ENCODE data around the gene NRF1. TPM values are rescaled to one million over a fixed set of nuclear protein-coding genes. Genes with fewer than 3 reads are reported as not detected.
"Not testable (repeated sequence)": the region's sequence is repeated elsewhere in the genome, so short reads cannot be mapped to it uniquely, and the experiment has no call there.

The NRF1 gene
- total RNA-seq, 1 donor from 2014 or later, result 15.1 TPM

DNA sequence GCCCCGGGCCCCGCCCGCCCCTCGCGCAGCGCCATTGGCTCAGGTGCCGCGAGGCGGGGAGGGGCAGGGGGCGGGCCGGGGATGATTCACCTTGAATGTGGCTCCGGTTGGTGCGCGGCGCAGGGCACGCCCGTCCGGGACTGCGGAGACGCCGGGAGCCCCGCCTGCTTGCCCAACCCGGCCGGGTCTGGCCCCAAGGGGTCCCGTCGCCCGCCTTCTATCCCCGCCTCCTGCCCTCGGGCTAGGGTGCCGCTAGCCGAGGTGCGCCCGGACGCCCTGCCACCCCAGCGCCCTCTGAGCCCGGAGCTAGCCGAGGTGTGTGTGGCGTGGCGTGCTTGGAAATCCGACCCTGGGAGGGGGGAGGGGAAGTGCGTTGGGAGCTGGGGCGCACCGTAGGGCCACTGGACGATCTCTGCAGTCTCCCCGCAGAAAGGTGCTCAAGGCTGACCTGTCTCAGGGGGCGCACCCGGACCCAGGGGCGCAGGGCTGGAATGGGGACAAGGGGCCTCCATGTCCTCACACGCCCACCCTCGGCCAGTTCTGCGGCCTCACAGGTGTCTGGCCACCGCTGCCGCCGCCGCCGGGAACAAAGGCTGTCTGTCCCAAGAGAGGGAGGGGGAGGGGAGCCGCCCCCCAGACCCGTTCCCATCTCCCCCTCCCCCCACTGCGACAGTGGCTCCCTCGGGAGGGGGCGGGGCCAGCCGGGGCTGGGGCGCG lies 168.9 kb downstream of the NRF1 start:
- DNase-seq (ENCODE audit: low read depth), result no peak

DNA sequence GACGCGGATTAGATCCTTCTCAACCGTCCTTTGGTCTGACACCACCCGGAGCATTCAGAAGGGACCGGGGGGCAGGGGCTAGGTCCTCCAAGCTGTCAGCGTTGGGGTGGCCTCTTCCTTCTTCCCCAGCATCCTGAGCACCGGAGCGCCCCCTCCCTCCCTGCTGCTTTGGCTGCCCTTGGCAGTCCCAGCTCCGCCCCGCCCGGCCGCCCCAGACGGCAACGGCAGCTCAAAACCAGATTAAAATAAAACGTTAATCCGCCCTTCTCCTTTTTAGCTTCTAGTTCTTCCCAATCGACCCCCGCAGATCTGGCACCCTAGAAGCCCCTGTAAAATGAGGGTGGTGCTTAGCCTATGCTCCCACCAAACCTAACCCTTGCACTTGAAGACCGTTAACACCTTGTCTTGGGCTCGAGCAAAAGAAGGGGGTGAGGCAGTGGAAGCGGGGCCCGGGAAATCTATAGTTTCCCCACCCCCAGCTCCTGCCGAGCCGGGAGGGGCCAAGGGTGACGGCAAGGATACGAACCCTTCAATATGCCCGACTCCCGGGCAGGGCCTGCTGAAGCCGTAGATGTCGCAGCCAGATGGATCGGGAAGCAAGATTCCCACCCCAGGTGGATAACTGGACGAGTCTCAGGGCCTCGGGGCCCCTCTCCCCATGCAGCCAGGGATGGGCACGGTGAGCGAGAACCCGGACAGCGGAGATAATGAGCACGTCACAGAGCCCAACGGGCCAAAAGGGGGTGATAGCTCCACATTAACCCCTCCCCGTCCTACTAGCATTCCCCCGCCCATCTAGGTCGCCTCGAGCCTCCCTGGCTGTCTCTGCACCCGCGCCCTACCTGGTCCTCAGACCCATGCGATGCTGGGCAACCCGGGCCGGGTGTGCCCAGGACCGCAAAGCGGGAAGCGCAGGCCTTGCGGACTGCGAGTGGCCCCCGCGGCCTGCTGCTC lies 169.7 kb downstream of the NRF1 start:
- no peak for DNase-seq (ENCODE audit: low read depth)

GRCh38 chr7:129781928-129782817 lies 170.7 kb downstream of the NRF1 start:
- no peak for DNase-seq (ENCODE audit: low read depth)

DNA sequence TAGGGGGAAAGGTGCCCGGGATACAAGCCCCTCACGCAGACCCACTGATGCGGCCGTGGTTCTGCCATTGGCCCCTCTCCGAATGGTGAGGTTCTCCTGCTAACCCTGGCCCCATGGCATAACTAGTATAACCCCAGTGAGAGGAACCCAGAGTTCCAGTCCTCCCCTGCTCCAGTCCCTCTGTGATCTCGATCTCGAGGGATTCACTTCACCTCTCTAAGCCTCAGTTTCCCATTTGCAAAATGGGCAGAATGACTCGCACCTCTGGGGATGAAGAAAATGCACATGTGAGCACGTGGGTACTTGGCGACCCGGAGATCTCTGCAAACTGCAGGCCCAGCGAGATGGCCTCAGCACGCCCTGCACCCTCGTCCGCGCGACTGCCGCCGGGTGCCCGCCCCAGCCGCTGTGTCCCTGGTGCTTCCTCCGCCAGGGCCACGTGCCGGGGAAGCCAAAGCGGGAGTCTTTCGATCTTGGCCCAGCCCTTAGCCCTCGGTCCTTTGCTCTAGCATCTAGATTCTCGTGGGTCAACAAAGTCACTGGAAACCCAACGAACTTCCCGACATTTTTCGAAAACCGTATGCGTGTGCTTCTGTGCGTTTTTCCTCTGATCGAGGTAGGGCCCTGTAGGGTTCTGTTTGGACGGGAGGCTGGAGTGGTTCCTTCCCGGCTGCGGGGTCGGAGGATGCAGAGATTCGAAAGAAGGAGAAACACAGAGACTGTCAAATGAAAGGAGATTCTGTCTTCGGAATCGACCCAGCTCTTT lies 171.5 kb downstream of the NRF1 start:
- no peak for DNase-seq (ENCODE audit: low read depth)

DNA sequence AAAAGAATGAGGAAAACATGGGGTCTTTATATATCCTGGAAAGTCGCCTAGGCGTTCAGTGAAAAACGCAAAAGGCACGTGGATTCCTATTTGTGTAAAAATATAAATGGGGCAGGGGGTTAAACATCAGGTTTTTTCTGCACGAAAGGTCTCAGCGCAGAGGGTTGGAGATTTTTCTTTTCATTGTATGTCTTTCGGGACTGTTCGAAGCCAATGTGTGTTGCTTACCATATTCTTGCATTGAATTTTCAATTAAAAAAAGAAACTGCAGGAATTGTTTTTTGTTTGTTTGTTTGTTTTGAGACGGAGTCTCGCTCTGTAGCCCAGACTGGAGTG lies 172.0 kb downstream of the NRF1 start:
- no peak for DNase-seq (ENCODE audit: low read depth)

GRCh38 chr7:129784437-129784782 lies 172.9 kb downstream of the NRF1 start:
- DNase-seq (ENCODE audit: low read depth), result no peak

GRCh38 chr7:129784783-129785684 lies 173.5 kb downstream of the NRF1 start:
- no peak for DNase-seq (ENCODE audit: low read depth)

DNA sequence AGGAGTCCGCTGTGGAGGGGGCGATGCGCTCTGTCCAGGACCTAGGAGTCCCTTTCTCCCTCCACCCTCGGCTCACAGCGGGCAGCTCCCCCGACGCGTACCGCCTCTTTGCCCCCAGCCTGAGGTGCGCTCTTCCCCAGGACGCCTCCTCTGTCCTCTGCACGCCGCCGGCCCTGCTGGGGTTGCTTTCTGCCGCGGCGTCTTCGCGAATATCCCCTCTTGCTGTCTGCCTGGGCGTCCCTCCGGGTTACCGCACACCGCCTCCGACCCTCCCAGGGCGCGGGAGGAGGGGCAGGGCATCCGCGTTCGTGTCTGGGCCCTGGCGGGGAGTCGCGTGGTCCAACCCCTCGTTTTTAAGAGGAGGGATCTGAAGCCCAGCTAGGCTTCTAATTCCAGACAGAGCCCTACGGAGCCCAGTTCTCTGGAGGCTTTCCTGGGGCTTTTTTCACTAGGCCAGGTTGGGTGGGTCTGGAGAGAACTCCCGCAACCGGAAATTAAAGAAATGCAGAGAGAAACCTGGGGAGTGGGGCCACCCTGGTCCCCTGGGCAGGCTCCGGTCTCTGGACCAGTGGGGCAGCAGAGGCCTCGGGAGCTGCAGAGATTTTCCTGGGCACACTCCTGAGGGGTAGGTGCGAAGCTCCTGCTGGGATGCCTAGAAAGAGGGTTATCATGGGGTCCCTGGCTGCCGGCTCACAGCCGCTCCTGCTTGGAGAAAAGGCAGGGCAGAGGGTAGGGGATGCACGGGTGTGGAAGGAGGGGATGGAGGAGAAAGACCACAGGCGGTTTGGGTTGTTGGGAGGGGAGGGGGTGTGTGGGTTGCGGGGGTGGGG lies 174.4 kb downstream of the NRF1 start:
- no peak for DNase-seq (ENCODE audit: low read depth)

DNA sequence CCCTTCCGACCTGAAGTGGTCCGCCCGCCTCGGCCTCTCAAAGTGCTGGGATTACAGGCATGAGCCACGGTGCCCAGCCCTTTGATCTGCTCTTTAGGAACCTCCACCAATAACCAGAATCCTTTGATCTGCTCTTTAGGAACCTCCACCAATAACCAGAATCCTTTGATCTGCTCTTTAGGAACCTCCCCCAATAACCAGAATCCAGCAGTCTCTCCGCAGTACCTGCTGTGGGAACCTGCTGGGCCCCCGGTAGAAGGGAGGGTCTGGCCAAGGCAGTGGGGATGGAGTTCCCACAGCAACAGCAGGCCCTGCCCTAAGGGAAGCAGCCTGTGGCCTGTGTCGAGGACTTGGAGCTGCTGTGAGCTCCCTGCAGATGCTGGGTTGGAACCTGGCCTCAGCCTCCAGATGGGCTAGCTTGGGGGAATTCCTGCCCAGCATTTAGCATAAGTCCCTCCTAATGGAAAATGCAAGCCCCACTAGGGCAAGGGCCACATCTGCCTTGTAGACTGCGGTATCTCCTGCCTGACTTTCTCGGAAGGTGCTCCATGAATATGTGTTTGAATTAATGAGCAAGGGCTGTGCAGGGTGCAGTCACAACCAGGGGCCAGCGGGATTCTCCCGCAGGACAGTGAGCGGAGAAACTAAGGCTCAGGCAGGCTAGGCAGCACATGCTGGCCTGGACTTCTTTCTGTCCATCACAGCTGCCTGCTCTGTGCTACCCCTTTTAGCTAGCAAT lies 175.5 kb downstream of the NRF1 start:
- no peak for DNase-seq (ENCODE audit: low read depth)

DNA sequence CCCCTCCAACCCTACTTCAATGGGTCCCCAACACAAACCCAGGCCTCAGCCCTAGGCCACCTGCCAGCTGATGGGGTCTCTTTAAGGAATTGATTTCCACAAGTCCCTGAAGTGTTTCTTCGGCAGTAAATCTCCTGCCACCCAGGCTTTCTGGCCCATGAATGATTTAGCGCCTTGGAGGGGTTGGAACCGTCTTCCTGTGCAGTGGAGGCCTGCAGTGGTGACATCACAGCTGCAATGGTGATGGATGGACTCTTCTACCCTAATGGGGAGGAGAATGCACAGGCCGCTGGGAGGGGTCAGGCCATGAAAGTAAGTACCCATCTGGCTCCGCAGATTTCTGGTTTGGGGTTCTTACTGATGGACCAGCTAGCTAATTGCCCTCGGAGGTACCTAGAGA lies 177.5 kb downstream of the NRF1 start:
- no peak for DNase-seq (ENCODE audit: low read depth)

DNA sequence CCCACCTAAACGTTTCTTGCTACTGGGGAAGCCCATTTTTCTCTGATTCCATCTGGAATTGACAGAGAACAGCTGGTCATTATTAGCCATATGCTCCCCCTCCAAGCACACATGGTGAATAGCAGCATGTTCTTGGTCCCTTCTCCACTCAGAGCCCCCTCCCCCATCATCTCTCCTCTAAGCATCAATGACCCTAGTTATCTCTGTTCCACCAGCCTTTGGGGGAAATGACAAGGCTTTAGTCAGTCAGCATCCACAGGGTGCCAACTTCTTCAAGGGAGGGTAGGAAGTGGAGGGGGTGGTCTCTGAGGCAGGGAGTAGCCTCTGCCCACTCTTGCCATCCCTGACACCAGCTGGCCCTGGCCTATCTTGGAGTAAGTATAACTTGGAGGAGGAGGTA lies 178.1 kb downstream of the NRF1 start:
- no peak for DNase-seq (ENCODE audit: low read depth)

DNA sequence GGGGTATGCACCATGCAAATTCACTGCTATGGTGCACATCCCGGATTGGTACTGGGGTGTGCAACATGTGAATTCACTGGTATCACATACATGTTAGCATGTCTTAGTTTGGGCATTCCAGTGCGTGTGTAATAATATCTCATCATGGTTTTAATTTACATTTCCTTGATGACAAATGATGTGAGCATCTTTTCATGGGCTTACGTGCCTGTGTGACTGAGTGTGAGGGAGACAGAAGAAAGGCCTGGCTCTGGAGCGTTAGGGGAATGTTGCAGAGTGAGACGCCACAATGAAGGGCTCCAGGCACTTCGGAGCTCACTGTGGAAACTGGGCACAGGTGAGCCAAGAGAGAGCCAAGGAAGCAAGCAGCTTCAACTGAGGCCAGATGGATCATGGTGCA lies 178.6 kb downstream of the NRF1 start:
- DNase-seq (ENCODE audit: low read depth), result no peak

DNA sequence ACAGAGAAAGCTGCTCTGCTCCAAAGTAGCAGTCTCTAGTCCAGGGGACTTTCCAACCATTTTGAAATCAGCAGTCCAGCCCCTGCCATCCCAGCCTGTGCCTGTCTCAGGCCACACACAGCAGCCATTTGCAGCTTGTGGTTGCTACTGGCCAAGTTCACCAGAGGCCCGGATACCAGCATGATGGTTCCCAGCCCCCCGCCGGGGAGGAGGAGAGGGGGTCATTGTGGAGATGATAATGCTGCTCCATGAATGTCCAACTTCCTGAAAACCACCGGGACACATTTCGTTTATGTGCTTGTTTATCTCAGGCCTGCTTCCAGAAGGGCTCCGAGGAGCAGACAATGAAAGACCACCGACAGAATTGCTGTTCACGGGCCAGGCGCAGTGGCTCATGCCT lies 181.2 kb downstream of the NRF1 start:
- DNase-seq (ENCODE audit: low read depth), result no peak

- DNase-seq (ENCODE audit: low read depth), result no peak
Measured at GRCh38 chr7:129793506-129794310, 182.2 kb downstream of the NRF1 start.

GRCh38 chr7:129794461-129794860 lies 182.9 kb downstream of the NRF1 start:
- not testable (repeated sequence) for DNase-seq (ENCODE audit: low read depth)

GRCh38 chr7:129796186-129796775 lies 184.8 kb downstream of the NRF1 start:
- no peak for DNase-seq (ENCODE audit: low read depth)

- no peak for DNase-seq (ENCODE audit: low read depth)
Measured at GRCh38 chr7:129797214-129797789, 185.8 kb downstream of the NRF1 start.

Data from myocyte (in vitro differentiated cells).